T47D (cell line): Measurements from ENCODE around the gene BAK1.

Experiments used
- DNase-seq, 2 experiments: peaks; one replicate each; pipeline versions ENCODE4 v3.0.0 to v3.0.0-alpha.2; 2011 to 2012; ENCODE audit warnings: low read depth in 1 of 2, low spot score in 1 of 2
- JUND ChIP-seq: IDR thresholded peaks from 2 replicates; pipeline ENCODE4 v1.6.1; 2012; ENCODE audit warnings: low read depth
- in situ Hi-C: cut with HindIII; loops from 2 replicates; pipeline ENCODE4 v1.10.0; 2016; ENCODE audit warnings: low sequenced_read_pairs, low pct_unique_long_range_greater_than_20kb

BAK1 gene

GRCh38 chr6:33616913-33617312 lies 36.8 kb upstream of the BAK1 start:
- DNase-seq: no peak
- in situ Hi-C loops: no loop called here
- no peak for TF ChIP-seq JUND

- TF ChIP-seq JUND: no peak
- in situ Hi-C loops: no loop called here
These were observed 36.0 kb upstream of the BAK1 start for GRCh38 chr6:33616113-33616512.

GRCh38 chr6:33613795-33614168 lies 33.7 kb upstream of the BAK1 start:
- no peak for DNase-seq

More at GRCh38 chr6:33616113-33616512, 36.0 kb upstream of the BAK1 start:
- DNase-seq: no peak

GRCh38 chr6:33613146-33613794 lies 33.2 kb upstream of the BAK1 start:
- in situ Hi-C loops: no loop called here
- no peak for TF ChIP-seq JUND
- no peak for DNase-seq

More at GRCh38 chr6:33613795-33614168, 33.7 kb upstream of the BAK1 start:
- no peak for TF ChIP-seq JUND
- in situ Hi-C loops: no loop called here

- in situ Hi-C loops: no loop called here
These were observed 31.0 kb upstream of the BAK1 start for GRCh38 chr6:33610779-33611732.

GRCh38 chr6:33610067-33610466 lies 30.0 kb upstream of the BAK1 start:
- in situ Hi-C loops: no loop called here
- DNase-seq: no peak
- no peak for TF ChIP-seq JUND

More at GRCh38 chr6:33610779-33611732, 31.0 kb upstream of the BAK1 start:
- DNase-seq: no peak
- TF ChIP-seq JUND: no peak

- no peak for TF ChIP-seq JUND
- in situ Hi-C loops: no loop called here
- DNase-seq: no peak
These were observed 29.5 kb upstream of the BAK1 start for GRCh38 chr6:33609528-33609927.

GRCh38 chr6:33609019-33609418 lies 28.9 kb upstream of the BAK1 start:
- no peak for DNase-seq
- TF ChIP-seq JUND: no peak
- in situ Hi-C loops: no loop called here

- no peak for TF ChIP-seq JUND
- in situ Hi-C loops: no loop called here
- DNase-seq: peak in 1 of 2 experiments; percentile 71
These were observed 27.7 kb upstream of the BAK1 start for GRCh38 chr6:33607784-33608161.

GRCh38 chr6:33607126-33607783 lies 27.2 kb upstream of the BAK1 start:
- no peak for TF ChIP-seq JUND
- no peak for DNase-seq
- in situ Hi-C loops: no loop called here

GRCh38 chr6:33606642-33607041 lies 26.6 kb upstream of the BAK1 start:
- in situ Hi-C loops: no loop called here
- TF ChIP-seq JUND: no peak
- DNase-seq: no peak

- DNase-seq: no peak
- TF ChIP-seq JUND: no peak
- in situ Hi-C loops: no loop called here
These were observed 25.1 kb upstream of the BAK1 start for GRCh38 chr6:33604941-33605854.
